B cell (primary cell): Measurements from ENCODE around the gene TCF25. TPM values are rescaled to one million over a fixed set of nuclear protein-coding genes. Genes with fewer than 3 reads are reported as not detected.

Experiments
- ATAC-seq: fragments of 200-7000 bp; cut with Tn5 transposase; one replicate; pipeline ENCODE4 v1.10.0; 2021; ENCODE audit warnings: low read depth, mild to moderate bottlenecking, moderate number of reproducible peaks, moderate library complexity
- CTCF ChIA-PET: fragments of 350-600 bp; sonication (Branson Sonifier 250); formaldehyde crosslinking; loops from one replicate; lab custom pipeline; 2021; ENCODE audit warnings: antibody characterized with exemption, inconsistent platforms; lab: Charles Lee
- POLR2A ChIA-PET: fragments of 350-600 bp; sonication (Branson Sonifier 250); formaldehyde crosslinking; loops from one replicate; lab custom pipeline; 2021; ENCODE audit warnings: antibody characterized with exemption; lab: Charles Lee
- DNase-seq: peaks from one replicate; pipeline ENCODE4 v3.0.0; 2013
- H2AFZ ChIP-seq: 2 replicates; pipeline ENCODE4 v1.6.1; 2012; ENCODE audit warnings: mild to moderate bottlenecking, low read depth, low read length; ENCODE audit not compliant: insufficient read depth, poor library complexity, severe bottlenecking
- H3K27ac ChIP-seq, 2 donors: 1 replicate in 1 of 2; 2 replicates in 1 of 2; pipeline ENCODE4 v1.5.1; 2012 to 2013; ENCODE audit warnings: low read length in 2 of 2, mild to moderate bottlenecking in 2 of 2, moderate library complexity in 1 of 2
- H3K27me3 ChIP-seq, 4 experiments: fragments of 200-600 bp in 1 of 4; sonication (generic) in 1 of 4; replicated peaks in 1 of 4; 1 replicate in 2 of 4; 2 replicates in 2 of 4; pipeline versions ENCODE4 v1.6.1 to v1.7.0; 2013 to 2016; ENCODE audit warnings: low read length in 3 of 4, mild to moderate bottlenecking in 2 of 4, mixed read lengths in 1 of 4, moderate library complexity in 1 of 4; ENCODE audit not compliant: insufficient read depth in 4 of 4, control insufficient read depth in 3 of 4; ENCODE audit errors: control extremely low read depth in 1 of 4
- H3K36me3 ChIP-seq, 2 experiments: replicated peaks in 1 of 2; 1 replicate in 1 of 2; 2 replicates in 1 of 2; pipeline versions ENCODE4 v1.6.1 to v1.7.1; 2013; ENCODE audit warnings: low read length in 1 of 2; ENCODE audit not compliant: insufficient read depth in 2 of 2, control insufficient read depth in 1 of 2; ENCODE audit errors: control extremely low read depth in 1 of 2, extremely low read depth in 1 of 2
- H3K4me1 ChIP-seq, 2 donors: fragments of 200-600 bp in 1 of 2; sonication (generic) in 1 of 2; 1 replicate in 1 of 2; 2 replicates in 1 of 2; pipeline versions ENCODE4 v1.5.1 to v1.6.1; 2013 to 2017; ENCODE audit warnings: low read length in 2 of 2; ENCODE audit not compliant: control insufficient read depth in 2 of 2, insufficient read depth in 2 of 2
- H3K4me2 ChIP-seq: replicated peaks from 2 replicates; pipeline ENCODE3; 2012; ENCODE audit warnings: mild to moderate bottlenecking, low read depth, low read length; ENCODE audit not compliant: poor library complexity, severe bottlenecking
- H3K4me3 ChIP-seq, 5 experiments: fragments of 200-600 bp in 1 of 5; sonication (generic) in 1 of 5; 1 replicate in 3 of 5; 2 replicates in 2 of 5; pipeline versions ENCODE4 v1.5.1 to v1.7.0; 2011 to 2016; ENCODE audit warnings: low read length in 4 of 5, mild to moderate bottlenecking in 4 of 5, low read depth in 2 of 5, control low read depth in 1 of 5, moderate library complexity in 1 of 5; ENCODE audit not compliant: insufficient read depth in 1 of 5; ENCODE audit errors: control extremely low read depth in 1 of 5, extremely low read depth in 1 of 5
- H3K79me2 ChIP-seq: fragments of 200-600 bp; sonication (generic); one replicate; pipeline ENCODE4 v1.6.0; 2016; ENCODE audit warnings: low read length; ENCODE audit not compliant: control insufficient read depth, insufficient read depth
- H3K9ac ChIP-seq: fragments of 200-600 bp; sonication (generic); 2 replicates; pipeline ENCODE4 v1.6.1; 2017; ENCODE audit warnings: mild to moderate bottlenecking, low read length, moderate library complexity
- H3K9me3 ChIP-seq, 3 donors: one replicate each; pipeline versions ENCODE4 v1.6.1 to v1.7.1; 2013; ENCODE audit warnings: low read length in 2 of 3; ENCODE audit not compliant: control insufficient read depth in 2 of 3, insufficient read depth in 1 of 3; ENCODE audit errors: control extremely low read depth in 1 of 3
- H4K20me1 ChIP-seq: 2 replicates; pipeline ENCODE4 v1.6.0; 2012; ENCODE audit warnings: mild to moderate bottlenecking, low read length; ENCODE audit not compliant: insufficient read depth, control insufficient read depth, poor library complexity, severe bottlenecking
- H3K27ac Mint-ChIP-seq: one replicate; pipeline ENCODE4 v1.8.0; 2021; ENCODE audit warnings: mixed read lengths
- H3K27me3 Mint-ChIP-seq: one replicate; pipeline ENCODE4 v1.8.0; 2021; ENCODE audit warnings: mixed read lengths
- H3K4me1 Mint-ChIP-seq: one replicate; pipeline ENCODE4 v1.8.0; 2021; ENCODE audit warnings: mixed read lengths
- H3K4me3 Mint-ChIP-seq: one replicate; pipeline ENCODE4 v1.8.0; 2021; ENCODE audit warnings: mixed read lengths
- H3K9me3 Mint-ChIP-seq: one replicate; pipeline ENCODE4 v1.8.0; 2022; ENCODE audit warnings: mixed read lengths; ENCODE audit not compliant: insufficient read depth
- EZH2 ChIP-seq: IDR thresholded peaks from 2 replicates; pipeline ENCODE4 v1.6.1; 2012; ENCODE audit warnings: borderline replicate concordance, low read depth, mild to moderate bottlenecking, moderate library complexity, low read length; ENCODE audit not compliant: insufficient read depth, poor library complexity, severe bottlenecking
- WGBS: methylation state at CpG from one replicate; pipeline ENCODE4 v1.1.5; 2013; ENCODE audit warnings: missing lambda C conversion rate; ENCODE audit not compliant: insufficient coverage; 5-methylcytosine and 5-hydroxymethylcytosine counted together
- intact Hi-C: fragments of 100-400 bp; cut with micrococcal nuclease; formaldehyde crosslinking; loops from one replicate; pipeline ENCODE4 v1.10.0; 2022
- polyA plus RNA-seq: library from polyadenylated mRNA; depleted of rRNA; stranded (reverse); fragments of >200 nt; gene quantifications from 2 replicates; pipeline ENCODE4 v1.2.3, GENCODE V29; 2012
- total RNA-seq, 2 donors: library from RNA; stranded (reverse); fragments of 120-200 nt in 1 of 2; gene quantifications; 1 replicate in 1 of 2; 2 replicates in 1 of 2; pipeline versions ENCODE4 v1.2.3 to v1.2.4, GENCODE V29; 2013 to 2022
- TF ChIP-seq, protein P1 (sequence below): fragments of 200-600 bp; IDR thresholded peaks from one replicate; pipeline ENCODE4 v1.8.0; 2022; ENCODE audit warnings: antibody characterized with exemption, mild to moderate bottlenecking

Gene TCF25
- total and polyA plus RNA-seq, 2 donors (not counting 1 experiment from before 2014, with no cell fraction given): 200 to 444 TPM

DNA sequence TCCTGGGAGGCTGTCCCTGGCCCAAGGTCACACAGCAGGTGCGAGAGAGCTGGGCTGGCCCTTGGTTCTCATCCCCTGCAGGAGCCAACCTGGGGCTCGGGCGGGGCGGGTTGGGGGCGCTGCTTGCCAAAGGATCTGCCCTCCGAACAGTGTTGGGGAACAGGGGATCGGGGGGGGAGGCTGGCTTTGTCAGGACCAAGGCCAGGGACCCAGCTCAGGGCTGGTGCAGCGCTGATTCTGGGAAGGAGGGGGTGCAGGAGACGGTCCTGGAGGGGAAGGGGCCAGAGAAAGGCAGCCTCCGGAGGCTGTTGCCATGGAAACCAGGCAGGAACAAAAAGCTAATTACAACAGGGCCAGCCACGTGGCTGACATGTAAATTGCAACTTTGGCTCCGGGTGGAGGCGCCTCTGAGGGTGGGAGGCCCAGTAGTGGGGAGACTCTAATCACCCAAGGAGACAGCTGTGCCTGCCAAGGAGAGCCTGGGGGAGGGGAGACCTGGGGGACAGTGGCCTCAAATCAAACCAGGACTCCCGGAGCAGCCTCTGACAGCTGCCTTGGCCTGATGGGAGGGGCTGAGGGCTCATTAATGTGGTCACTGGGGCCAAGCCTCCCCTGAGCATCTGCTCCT is 51.0 kb downstream of the TCF25 start:
- Mint-ChIP-seq H3K27me3 (peaks cover 22% of the 10 kb centered on the region), H3K4me3 (peak overlapping the region; percentile 64), H3K9me3 (no peaks in the 10 kb centered on the region), H3K4me1 (peaks cover 39% of the 10 kb centered on the region), H3K27ac (peak overlapping the region; percentile 6)
- peak; percentile 19 for ATAC-seq
- Histone ChIP-seq H4K20me1 (peaks cover 34% of the 10 kb centered on the region), H3K9me3 (peaks cover 0 to 56% (median 0%) of the 10 kb centered on the region in 3 donors), H3K9ac (no peak overlapping the region), H3K27ac (no peak overlapping the region), H3K4me1 (peaks cover 51 to 54% of the 10 kb centered on the region in 2 donors), H2AFZ (no peak overlapping the region), H3K79me2 (no peaks in the 10 kb centered on the region), H3K4me2 (peak overlapping the region; percentile 93), H3K27me3 (peaks cover 0 to 82% (median 42%) of the 10 kb centered on the region in 4 experiments), H3K36me3 (no peaks in the 10 kb centered on the region), H3K4me3 (peak overlapping the region in 3 of 5 experiments; percentile 21 to 39 (median 32))
- intact Hi-C loops: loop anchor here (10.0 kb wide), 1 partner anchor 90 kb away; the partner anchor contains the start of gene DBNDD1
- DNase-seq: peak; percentile 68
- POLR2A ChIA-PET: no interaction called here
- CTCF ChIA-PET: interaction anchor here (1.3 kb wide), 1 partner anchor 14 kb away, joined by 6 read pairs; no protein-coding TSS in a partner anchor
- WGBS: 0% methylated on average over 13 of the region's 14 CpGs
- TF ChIP-seq EZH2: no peak
- TF ChIP-seq, protein P1, sequence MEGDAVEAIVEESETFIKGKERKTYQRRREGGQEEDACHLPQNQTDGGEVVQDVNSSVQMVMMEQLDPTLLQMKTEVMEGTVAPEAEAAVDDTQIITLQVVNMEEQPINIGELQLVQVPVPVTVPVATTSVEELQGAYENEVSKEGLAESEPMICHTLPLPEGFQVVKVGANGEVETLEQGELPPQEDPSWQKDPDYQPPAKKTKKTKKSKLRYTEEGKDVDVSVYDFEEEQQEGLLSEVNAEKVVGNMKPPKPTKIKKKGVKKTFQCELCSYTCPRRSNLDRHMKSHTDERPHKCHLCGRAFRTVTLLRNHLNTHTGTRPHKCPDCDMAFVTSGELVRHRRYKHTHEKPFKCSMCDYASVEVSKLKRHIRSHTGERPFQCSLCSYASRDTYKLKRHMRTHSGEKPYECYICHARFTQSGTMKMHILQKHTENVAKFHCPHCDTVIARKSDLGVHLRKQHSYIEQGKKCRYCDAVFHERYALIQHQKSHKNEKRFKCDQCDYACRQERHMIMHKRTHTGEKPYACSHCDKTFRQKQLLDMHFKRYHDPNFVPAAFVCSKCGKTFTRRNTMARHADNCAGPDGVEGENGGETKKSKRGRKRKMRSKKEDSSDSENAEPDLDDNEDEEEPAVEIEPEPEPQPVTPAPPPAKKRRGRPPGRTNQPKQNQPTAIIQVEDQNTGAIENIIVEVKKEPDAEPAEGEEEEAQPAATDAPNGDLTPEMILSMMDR: no peak

DNA sequence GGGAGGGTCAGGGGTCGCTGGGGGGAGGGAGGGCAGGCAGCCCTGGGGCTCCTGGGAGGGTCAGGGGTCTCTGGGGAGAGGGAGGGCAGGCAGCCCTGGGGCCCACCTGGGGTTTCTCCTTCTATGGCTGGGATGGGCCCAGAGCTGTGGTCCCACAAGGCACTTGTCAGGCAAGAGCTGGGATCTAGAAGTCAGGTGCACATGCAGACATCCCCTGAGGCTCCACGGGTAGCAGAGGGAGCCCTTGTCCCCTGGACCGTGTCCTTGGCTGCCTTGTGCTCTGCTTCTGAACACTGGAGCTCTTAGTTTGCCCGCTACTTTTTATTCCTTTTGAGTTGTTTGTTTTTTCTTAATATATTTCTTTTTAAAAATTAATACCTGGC is 51.5 kb downstream of the TCF25 start:
- no peak for TF ChIP-seq EZH2
- TF ChIP-seq, protein P1: no peak
- 0% methylated on average over 3 of the region's 4 CpGs for WGBS
- Mint-ChIP-seq H3K4me3 (peak overlapping the region; percentile 32), H3K27me3 (peaks cover 21% of the 10 kb centered on the region), H3K9me3 (no peaks in the 10 kb centered on the region), H3K4me1 (peaks cover 37% of the 10 kb centered on the region), H3K27ac (no peak overlapping the region)
- Histone ChIP-seq H3K79me2 (no peaks in the 10 kb centered on the region), H3K9me3 (peaks cover 0 to 59% (median 0%) of the 10 kb centered on the region in 3 donors), H3K36me3 (no peaks in the 10 kb centered on the region), H4K20me1 (peaks cover 34% of the 10 kb centered on the region), H3K4me1 (peaks cover 51 to 54% of the 10 kb centered on the region in 2 donors), H3K27me3 (peaks cover 0 to 82% (median 41%) of the 10 kb centered on the region in 4 experiments), H3K4me3 (no peak overlapping the region), H2AFZ (no peak overlapping the region), H3K27ac (no peak overlapping the region), H3K9ac (no peak overlapping the region), H3K4me2 (peak overlapping the region; percentile 93)
- ATAC-seq (no peak), DNase-seq (no peak)
- intact Hi-C loops: loop anchor here (10.0 kb wide), 1 partner anchor 90 kb away; the partner anchor contains the start of gene DBNDD1
- ChIA-PET POLR2A (no interaction called here), CTCF (interaction anchor here (1.3 kb wide), 1 partner anchor 15 kb away, joined by 6 read pairs; no protein-coding TSS in a partner anchor)
